ENCODE data around the gene CD70. TPM values are rescaled to one million over a fixed set of nuclear protein-coding genes. Genes with fewer than 3 reads are reported as not detected.
"Not testable (repeated sequence)": the region's sequence is repeated elsewhere in the genome, so short reads cannot be mapped to it uniquely, and the experiment has no call there.

CD70 gene
- total and polyA plus RNA-seq, 2 donors (not counting 1 experiment from before 2014, with no cell fraction given), result not detected

DNA sequence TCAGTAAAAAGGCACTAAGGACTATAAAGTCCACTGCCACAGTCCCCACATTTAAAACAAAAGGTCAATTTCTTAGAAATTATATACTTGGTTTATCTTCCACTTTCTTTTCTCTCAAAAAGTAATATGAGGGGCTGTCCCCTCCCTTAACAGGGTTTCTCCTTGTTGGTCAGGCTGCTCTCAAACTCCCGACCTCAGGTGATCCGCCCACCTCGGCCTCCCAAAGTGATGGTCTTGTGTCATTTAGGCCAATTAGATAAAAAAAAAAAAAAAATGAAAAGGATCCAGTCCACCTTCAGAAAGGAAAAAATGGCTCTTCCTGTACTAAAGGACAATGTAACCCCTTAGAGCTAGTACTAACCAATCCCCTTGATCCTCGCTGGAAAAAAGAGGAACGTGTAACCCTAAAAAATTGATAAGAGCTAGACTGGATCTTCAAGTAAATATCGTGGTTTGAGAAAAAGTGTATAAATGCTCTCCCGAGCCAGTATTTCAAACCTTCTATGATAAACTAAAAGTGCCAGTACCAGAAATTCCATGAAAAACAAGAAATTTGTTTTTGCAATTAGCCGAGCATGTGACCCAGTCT is 9.0 kb upstream of the CD70 start:
- Histone ChIP-seq H3K27ac (ENCODE audit: insufficient read depth, low read length) (no peak overlapping the region), H3K9ac (ENCODE audit: insufficient read depth, low read length) (no peak overlapping the region), H3K79me2 (ENCODE audit: control insufficient read depth, insufficient read depth, low read length) (no peaks in the 10 kb centered on the region), H2AFZ (ENCODE audit: low read length) (no peak overlapping the region), H4K20me1 (ENCODE audit: control insufficient read depth, extremely low read depth, insufficient read depth, low read length) (no peaks in the 10 kb centered on the region), H3K4me2 (ENCODE audit: extremely low read depth, insufficient read depth, low read length) (no peak overlapping the region), H3K9me3 (ENCODE audit: control insufficient read depth, insufficient read depth, low read depth, low read length) (no peaks in the 10 kb centered on the region), H3K4me3 (replicated peaks in 1 of 4; ENCODE audit: control extremely low read depth in 1 of 4, insufficient read depth in 1 of 4, low read depth in 3 of 4, low read length in 4 of 4) (no peak overlapping the region), H3K4me1 (ENCODE audit: control insufficient read depth, extremely low read depth, insufficient read depth, low read length) (no peaks in the 10 kb centered on the region), H3K36me3 (ENCODE audit: control insufficient read depth, insufficient read depth, low read length) (no peaks in the 10 kb centered on the region), H3K27me3 (ENCODE audit: control insufficient read depth, insufficient read depth, low read length) (no peaks in the 10 kb centered on the region)
- DNase-seq (ENCODE audit: low read depth in 2 of 2), result no peak
- TF ChIP-seq, protein P1, sequence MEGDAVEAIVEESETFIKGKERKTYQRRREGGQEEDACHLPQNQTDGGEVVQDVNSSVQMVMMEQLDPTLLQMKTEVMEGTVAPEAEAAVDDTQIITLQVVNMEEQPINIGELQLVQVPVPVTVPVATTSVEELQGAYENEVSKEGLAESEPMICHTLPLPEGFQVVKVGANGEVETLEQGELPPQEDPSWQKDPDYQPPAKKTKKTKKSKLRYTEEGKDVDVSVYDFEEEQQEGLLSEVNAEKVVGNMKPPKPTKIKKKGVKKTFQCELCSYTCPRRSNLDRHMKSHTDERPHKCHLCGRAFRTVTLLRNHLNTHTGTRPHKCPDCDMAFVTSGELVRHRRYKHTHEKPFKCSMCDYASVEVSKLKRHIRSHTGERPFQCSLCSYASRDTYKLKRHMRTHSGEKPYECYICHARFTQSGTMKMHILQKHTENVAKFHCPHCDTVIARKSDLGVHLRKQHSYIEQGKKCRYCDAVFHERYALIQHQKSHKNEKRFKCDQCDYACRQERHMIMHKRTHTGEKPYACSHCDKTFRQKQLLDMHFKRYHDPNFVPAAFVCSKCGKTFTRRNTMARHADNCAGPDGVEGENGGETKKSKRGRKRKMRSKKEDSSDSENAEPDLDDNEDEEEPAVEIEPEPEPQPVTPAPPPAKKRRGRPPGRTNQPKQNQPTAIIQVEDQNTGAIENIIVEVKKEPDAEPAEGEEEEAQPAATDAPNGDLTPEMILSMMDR (conservative IDR thresholded peaks at IDR 0.05 in 1 of 2, IDR thresholded peaks at IDR 0.05 in 1 of 2; ENCODE audit: low read depth in 1 of 2, low read length in 2 of 2), result no peak
- no peak for TF ChIP-seq EZH2 (IDR thresholded peaks at IDR 0.05; ENCODE audit: low read length, missing control alignments)

- not testable (repeated sequence) for H3K4me2 ChIP-seq (ENCODE audit: extremely low read depth, insufficient read depth, low read length); H3K9me3 ChIP-seq (ENCODE audit: control insufficient read depth, insufficient read depth, low read depth, low read length); H3K79me2 ChIP-seq (ENCODE audit: control insufficient read depth, insufficient read depth, low read length); H3K4me3 ChIP-seq (replicated peaks in 1 of 4; ENCODE audit: control extremely low read depth in 1 of 4, insufficient read depth in 1 of 4, low read depth in 3 of 4, low read length in 4 of 4); H4K20me1 ChIP-seq (ENCODE audit: control insufficient read depth, extremely low read depth, insufficient read depth, low read length); H3K27me3 ChIP-seq (ENCODE audit: control insufficient read depth, insufficient read depth, low read length); H3K9ac ChIP-seq (ENCODE audit: insufficient read depth, low read length); H2AFZ ChIP-seq (ENCODE audit: low read length); H3K4me1 ChIP-seq (ENCODE audit: control insufficient read depth, extremely low read depth, insufficient read depth, low read length); H3K27ac ChIP-seq (ENCODE audit: insufficient read depth, low read length); DNase-seq (ENCODE audit: low read depth in 2 of 2); H3K36me3 ChIP-seq (ENCODE audit: control insufficient read depth, insufficient read depth, low read length)
These were observed 7.4 kb upstream of the CD70 start for GRCh38 chr19:6598254-6598892.

DNA sequence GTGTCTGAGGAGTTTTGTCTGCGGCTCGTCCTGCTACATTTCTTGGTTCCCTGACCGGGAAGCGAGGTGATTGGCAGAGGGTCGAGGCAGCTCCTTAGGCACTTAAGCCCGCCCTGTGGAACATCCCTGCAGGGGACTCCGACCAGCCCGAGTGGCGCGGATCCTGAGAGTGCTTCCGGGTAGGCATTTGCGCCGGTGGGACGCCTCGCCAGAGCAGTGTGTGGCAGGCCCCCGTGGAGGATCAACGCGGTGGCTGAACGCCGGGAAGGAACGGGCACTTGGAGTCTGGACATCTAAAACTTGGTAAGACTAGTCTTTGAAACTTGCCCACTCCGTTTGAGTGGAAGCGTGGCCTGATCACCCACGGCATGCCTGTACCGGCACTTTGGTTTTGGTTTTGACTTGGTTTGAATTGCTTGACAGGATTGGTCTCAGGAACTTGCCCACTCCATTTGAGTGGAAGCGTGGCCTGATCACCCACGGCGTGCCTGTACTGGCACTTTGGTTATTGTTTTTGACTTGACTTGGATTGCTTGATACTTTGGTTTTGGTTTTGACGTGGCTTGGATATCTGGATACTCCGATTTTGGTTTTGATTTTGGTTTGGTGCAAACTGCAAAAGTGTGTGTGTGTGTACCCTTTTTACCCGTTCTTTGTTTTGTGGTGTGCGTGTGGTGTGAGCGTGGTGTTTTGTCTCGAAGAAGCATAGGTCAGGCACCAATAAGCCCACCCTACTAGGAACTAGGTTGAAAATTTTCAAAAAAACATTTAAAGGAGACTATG is 6.7 kb upstream of the CD70 start:
- DNase-seq (ENCODE audit: low read depth in 2 of 2); H3K4me1 ChIP-seq (ENCODE audit: control insufficient read depth, extremely low read depth, insufficient read depth, low read length); H3K36me3 ChIP-seq (ENCODE audit: control insufficient read depth, insufficient read depth, low read length); H3K4me2 ChIP-seq (ENCODE audit: extremely low read depth, insufficient read depth, low read length); H3K4me3 ChIP-seq (replicated peaks in 1 of 4; ENCODE audit: control extremely low read depth in 1 of 4, insufficient read depth in 1 of 4, low read depth in 3 of 4, low read length in 4 of 4); H3K27ac ChIP-seq (ENCODE audit: insufficient read depth, low read length); H3K27me3 ChIP-seq (ENCODE audit: control insufficient read depth, insufficient read depth, low read length); H2AFZ ChIP-seq (ENCODE audit: low read length); H4K20me1 ChIP-seq (ENCODE audit: control insufficient read depth, extremely low read depth, insufficient read depth, low read length); H3K9ac ChIP-seq (ENCODE audit: insufficient read depth, low read length); H3K9me3 ChIP-seq (ENCODE audit: control insufficient read depth, insufficient read depth, low read depth, low read length); H3K79me2 ChIP-seq (ENCODE audit: control insufficient read depth, insufficient read depth, low read length): not testable (repeated sequence)

GRCh38 chr19:6596621-6597020 is 5.7 kb upstream of the CD70 start:
- Histone ChIP-seq H3K27ac (ENCODE audit: insufficient read depth, low read length) (no peak overlapping the region), H4K20me1 (ENCODE audit: control insufficient read depth, extremely low read depth, insufficient read depth, low read length) (no peaks in the 10 kb centered on the region), H3K4me3 (replicated peaks in 1 of 4; ENCODE audit: control extremely low read depth in 1 of 4, insufficient read depth in 1 of 4, low read depth in 3 of 4, low read length in 4 of 4) (no peak overlapping the region), H3K4me2 (ENCODE audit: extremely low read depth, insufficient read depth, low read length) (no peak overlapping the region), H3K9ac (ENCODE audit: insufficient read depth, low read length) (no peak overlapping the region), H3K4me1 (ENCODE audit: control insufficient read depth, extremely low read depth, insufficient read depth, low read length) (no peaks in the 10 kb centered on the region), H3K79me2 (ENCODE audit: control insufficient read depth, insufficient read depth, low read length) (no peaks in the 10 kb centered on the region), H3K9me3 (ENCODE audit: control insufficient read depth, insufficient read depth, low read depth, low read length) (no peaks in the 10 kb centered on the region), H2AFZ (ENCODE audit: low read length) (no peak overlapping the region), H3K36me3 (ENCODE audit: control insufficient read depth, insufficient read depth, low read length) (no peaks in the 10 kb centered on the region), H3K27me3 (ENCODE audit: control insufficient read depth, insufficient read depth, low read length) (no peaks in the 10 kb centered on the region)
- TF ChIP-seq, protein P1 (conservative IDR thresholded peaks at IDR 0.05 in 1 of 2, IDR thresholded peaks at IDR 0.05 in 1 of 2; ENCODE audit: low read depth in 1 of 2, low read length in 2 of 2), result no peak
- TF ChIP-seq EZH2 (IDR thresholded peaks at IDR 0.05; ENCODE audit: low read length, missing control alignments), result no peak
- no peak for DNase-seq (ENCODE audit: low read depth in 2 of 2)

Measured in fibroblast of lung (primary cell).